Stimulated activated CD4-positive, alpha-beta T cell treated with anti-CD3 and anti-CD28 coated beads, Interleukin-15, amount 100 ng/mL, for 1 hour (primary cell): ENCODE data around the gene SIPA1L2.

Experiments
- DNase-seq, 2 donors: peaks; one replicate each; pipeline ENCODE4 v3.0.0-alpha.2; 2020; ENCODE audit warnings: low read depth in 1 of 2, low spot score in 1 of 2

Gene SIPA1L2

DNA sequence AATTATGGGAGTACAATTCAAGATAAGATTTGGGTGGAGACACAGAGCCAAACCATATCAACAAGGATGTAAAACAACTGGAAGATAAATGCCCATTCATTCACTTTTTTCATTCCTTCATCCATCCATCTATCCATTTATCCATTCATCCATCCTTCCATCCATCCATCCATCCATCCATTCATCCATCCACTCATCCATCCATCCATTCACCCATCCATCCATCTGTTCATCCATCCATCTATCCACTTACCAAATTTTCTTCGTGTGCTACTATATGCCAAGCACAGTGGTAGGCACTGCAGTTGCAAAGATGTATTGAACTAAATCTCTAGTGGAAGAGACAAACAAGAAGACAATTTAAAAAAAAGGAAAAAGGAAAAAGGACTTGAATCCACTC, 14.3 kb upstream of the SIPA1L2 start:
- no peak for DNase-seq

- DNase-seq = no peak
Measured at GRCh38 chr1:232643251-232643650, 13.3 kb upstream of the SIPA1L2 start.

- no peak for DNase-seq
Measured at GRCh38 chr1:232641507-232641906, 11.6 kb upstream of the SIPA1L2 start.

DNA sequence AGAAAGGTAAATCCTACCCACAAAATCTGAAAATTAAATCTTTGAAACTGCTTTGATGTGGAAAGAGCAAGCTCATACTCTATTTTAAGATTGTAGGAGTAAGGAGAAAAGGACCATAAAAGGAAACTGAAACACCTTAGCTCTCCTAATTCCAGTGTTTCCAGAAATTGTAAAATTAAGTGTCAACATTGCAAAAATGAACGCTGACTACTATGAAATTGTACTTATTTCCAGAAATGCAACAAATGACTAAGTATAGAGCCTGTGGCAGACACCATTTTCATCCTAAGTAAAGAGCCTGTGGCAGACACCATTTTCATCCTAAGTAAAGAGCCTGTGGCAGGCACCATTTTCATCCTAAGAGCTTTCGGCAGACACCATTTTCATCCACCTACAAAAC, 6.9 kb upstream of the SIPA1L2 start:
- no peak for DNase-seq

GRCh38 chr1:232635778-232636356, 5.9 kb upstream of the SIPA1L2 start:
- no peak for DNase-seq

GRCh38 chr1:232635279-232635678, 5.3 kb upstream of the SIPA1L2 start:
- no peak for DNase-seq

DNA sequence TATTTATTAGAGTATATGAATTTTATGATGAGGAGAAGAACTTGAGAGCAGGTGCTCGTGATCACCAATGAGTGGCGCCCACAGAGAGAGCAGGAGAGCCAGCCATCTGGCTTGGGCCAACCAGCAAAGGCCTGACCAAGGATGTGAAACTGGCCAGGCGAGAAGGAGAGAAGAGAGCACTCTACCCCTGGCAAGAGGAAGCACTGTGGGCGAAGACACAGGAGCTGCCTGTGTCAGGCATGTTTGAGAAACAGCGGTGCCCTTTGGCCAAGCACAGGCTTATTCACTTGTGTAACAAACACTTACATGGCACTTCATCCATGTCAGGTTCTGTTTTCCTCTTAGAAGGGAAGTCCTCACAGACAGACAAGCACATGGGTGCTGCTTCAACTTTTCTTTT, 4.2 kb upstream of the SIPA1L2 start:
- no peak for DNase-seq

DNA sequence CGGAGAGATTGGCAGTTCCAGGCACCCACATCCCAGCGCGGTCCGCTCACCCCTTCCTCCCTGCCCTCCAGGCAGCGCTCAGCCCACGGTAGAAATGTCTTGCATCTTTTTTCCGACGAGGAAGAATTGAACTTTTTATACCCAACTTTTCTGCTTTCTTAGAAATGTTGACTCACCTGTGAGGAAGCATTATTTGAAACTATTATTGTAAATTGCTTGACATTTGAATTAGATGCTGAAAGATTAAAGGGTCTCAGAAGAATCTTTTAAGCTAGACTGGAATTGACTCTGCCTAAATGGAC, 912 bp upstream of the SIPA1L2 start:
- no peak for DNase-seq

- peak in 1 of 2 donors; percentile 4 for DNase-seq
Measured at GRCh38 chr1:232629250-232630046, 485 bp downstream of the SIPA1L2 start.

GRCh38 chr1:232628335-232629249, 1.3 kb downstream of the SIPA1L2 start:
- no peak for DNase-seq

DNA sequence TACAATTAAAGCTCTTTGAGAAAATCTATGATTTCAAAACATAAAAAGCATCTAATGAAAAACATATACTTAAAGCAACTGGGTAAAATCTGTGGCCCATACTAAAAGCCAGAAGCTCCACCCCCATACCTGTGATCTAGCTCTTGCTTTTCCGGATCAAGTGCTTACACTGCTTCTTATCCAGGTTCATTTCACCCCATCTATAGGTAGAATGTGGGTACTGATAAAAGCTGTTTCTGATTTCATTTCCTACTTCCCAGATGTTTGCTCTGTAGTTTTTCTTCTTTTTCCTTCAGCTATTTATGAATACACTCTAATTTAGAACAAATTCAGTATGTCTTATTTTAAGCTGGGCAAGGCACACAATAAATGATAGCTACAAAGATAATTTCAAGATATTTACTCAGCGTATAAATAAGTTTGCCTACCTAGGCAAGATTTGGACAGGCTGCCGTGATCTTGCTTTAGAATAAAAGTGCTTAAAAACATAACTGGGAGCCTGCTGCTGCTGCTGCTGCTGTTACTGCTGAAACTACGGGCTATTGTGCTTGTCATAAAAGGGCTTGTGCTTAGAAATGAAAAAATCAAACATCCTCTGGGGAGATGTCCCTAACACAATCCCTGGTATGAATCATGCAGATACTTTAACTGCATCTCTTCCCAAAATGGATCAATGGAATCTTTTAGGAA, 2.1 kb downstream of the SIPA1L2 start:
- DNase-seq = no peak

- DNase-seq = no peak
Measured at GRCh38 chr1:232627171-232627570, 2.8 kb downstream of the SIPA1L2 start.

GRCh38 chr1:232626452-232626851, 3.5 kb downstream of the SIPA1L2 start:
- DNase-seq = no peak

DNA sequence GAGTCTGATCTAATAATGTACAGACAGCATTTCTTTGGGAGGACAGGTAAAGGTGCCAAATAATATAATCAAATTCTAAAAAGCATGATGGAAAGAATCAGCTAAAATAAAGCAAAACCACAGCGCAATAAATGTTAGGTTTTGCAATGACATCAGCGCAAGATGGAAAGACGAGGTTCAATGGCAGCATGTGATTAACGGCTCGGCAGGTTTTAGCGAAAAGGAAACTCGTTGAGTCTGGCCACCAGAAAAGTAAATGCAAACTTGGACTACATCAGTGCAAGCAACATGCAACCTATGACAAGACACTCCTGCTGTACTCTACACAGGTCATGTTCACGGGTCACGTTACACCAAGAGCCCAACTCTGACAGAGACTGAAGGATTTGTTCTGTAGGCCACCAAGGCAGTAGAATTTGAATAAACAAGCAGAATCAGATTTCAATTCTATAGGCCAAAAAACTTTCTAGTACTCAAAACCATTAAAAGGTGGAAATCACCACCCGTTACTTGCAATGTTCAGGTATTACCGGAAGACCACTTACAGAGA, 4.5 kb downstream of the SIPA1L2 start:
- no peak for DNase-seq

DNA sequence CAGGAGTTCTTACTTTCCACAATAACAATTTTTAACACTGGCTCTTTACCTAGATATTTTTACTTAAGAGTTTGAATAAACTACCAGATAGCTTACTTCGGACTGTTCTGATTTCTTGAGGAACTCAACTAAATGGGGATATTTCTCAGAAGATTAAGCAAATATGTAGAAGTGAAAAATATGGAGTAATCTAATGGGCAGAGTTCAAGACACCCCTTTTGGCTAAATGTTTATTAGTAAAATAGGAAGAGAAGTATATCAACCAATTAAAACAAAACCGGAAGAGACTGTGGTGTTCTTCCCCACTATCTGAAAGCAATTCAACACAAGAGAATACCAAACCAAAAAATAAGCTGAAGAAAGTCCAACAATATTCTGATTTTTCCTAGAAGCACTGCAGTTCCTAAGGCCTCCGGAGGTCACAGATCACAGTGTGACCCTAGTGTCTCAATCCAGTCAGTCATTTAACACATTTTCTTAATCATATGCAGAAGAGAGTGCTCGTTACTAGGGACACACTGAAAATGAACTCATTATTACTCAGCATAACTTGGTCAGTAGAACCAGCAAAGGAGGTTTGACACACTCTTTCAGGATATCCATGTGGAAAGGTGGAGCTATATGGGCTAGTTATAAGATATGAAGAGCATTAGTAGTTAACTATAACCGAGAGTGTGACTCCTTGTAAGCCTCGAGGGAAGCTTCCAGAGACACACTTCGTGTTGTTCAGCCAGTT, 5.2 kb downstream of the SIPA1L2 start:
- DNase-seq = no peak

DNA sequence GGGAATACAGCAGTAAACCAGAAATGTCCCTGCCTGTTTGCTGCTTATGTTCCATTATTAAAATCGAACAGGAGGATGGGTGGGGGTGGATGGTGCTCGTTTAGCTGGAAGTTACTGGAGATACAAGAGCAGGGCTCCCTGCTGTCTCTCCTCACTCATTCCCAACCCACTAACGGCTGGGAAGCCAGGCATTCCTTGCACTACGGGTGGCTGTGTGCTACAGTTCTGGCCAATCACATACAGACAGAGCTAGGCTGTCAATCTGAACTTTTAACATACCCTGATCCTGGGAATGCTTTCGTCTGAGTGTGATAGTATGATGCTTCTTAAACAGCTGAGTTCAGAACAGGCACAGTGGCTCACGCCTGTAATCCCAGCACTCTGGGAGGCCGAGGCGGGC, 7.0 kb downstream of the SIPA1L2 start:
- DNase-seq = no peak

DNA sequence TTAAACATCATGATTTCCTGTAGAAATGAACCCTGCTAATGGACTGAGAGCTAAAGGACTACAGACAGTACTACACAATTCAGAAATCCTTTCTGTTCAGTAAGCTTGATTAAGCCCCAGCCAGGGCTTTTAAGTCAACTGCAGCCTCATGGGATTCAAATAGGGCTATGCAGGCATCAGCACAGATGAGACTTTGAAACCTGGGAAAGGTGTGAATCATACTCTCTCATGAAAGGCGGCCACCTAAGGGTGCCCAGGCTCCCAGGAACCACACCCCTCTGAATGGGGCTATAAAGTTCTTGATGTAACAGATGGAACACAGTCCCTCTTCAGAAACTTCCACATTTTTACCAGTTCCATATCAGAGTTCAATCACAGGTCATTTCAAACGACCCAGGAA, 7.6 kb downstream of the SIPA1L2 start:
- DNase-seq = no peak

- DNase-seq = no peak
Measured at GRCh38 chr1:232621050-232621449, 8.9 kb downstream of the SIPA1L2 start.

DNA sequence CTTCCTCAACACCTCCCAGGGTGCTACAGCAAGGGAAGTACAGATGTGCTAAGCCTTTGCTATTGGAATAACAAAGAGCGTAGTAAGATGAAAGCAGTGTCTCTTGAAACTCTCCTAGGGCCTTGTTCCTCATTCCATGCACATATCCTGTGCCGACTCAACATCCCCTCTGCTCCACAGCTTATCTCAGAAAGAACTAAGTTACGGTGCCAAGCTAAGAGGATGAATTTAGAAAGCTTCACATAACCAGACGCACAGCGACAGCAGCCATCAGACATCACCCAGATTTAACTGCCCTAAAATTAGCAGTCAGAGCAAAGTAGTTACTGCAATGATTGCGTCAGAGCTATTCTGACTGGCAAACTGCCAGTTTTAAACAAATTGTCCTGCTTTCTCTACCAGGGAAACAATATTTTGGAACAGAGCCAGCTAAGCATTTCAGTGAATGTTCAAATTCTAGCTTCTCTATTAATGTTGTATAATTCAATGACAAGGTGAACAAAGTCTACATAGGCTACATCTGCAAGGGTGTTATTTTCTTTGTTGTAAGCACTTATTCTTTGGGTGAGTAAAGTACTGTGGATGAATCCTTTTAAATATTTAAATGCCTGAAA, 9.5 kb downstream of the SIPA1L2 start:
- no peak for DNase-seq

- no peak for DNase-seq
Measured at GRCh38 chr1:232617237-232617636, 12.7 kb downstream of the SIPA1L2 start.
